ENCODE data around the gene ATG4D. TPM values are rescaled to one million over a fixed set of nuclear protein-coding genes. Genes with fewer than 3 reads are reported as not detected.

ATG4D gene
- total RNA-seq, 1 experiment from 2014 or later = 59.4 TPM

- peaks cover 26% of the 10 kb centered on the region for H3K4me1 Mint-ChIP-seq
- no peaks in the 10 kb centered on the region for H3K36me3 Mint-ChIP-seq
- peaks cover 40% of the 10 kb centered on the region for H3K27me3 Mint-ChIP-seq (ENCODE audit: low read depth)
- no peak overlapping the region for H3K4me3 Mint-ChIP-seq
- no peak overlapping the region for H3K27ac Mint-ChIP-seq
- TF ChIP-seq E2F5 (CRISPR knock-in tag; IDR thresholded peaks at IDR 0.05) (no peak), GTF2I (CRISPR knock-in tag; conservative IDR thresholded peaks at IDR 0.05) (no peak), HMGA2 (CRISPR knock-in tag; IDR thresholded peaks at IDR 0.05) (no peak), NFE2L1 (CRISPR knock-in tag; IDR thresholded peaks at IDR 0.05) (no peak), KAT7 (CRISPR knock-in tag; IDR thresholded peaks at IDR 0.05; ENCODE audit: borderline replicate concordance) (no peak), NFYB (CRISPR knock-in tag; conservative IDR thresholded peaks at IDR 0.05; ENCODE audit: low read depth) (no peak), SOX15 (CRISPR knock-in tag; IDR thresholded peaks at IDR 0.05) (no peak), JUN (CRISPR knock-in tag; IDR thresholded peaks at IDR 0.05) (no peak), RELA (CRISPR knock-in tag; IDR thresholded peaks at IDR 0.05; ENCODE audit: borderline replicate concordance) (no peak), CBFB (CRISPR knock-in tag; IDR thresholded peaks at IDR 0.05; ENCODE audit: low read depth) (no peak)
- DNase-seq (ENCODE audit: low spot score) (no peak), ATAC-seq (no peak)
- no peaks in the 10 kb centered on the region for H3K9me3 Mint-ChIP-seq
- POLR2A ChIA-PET = interaction anchor here (0.6 to 1.1 kb wide), 2 partner anchors 13 to 47 kb away, joined by 3 to 4 read pairs; no protein-coding TSS in a partner anchor
- CTCF ChIA-PET = interaction anchor here (0.7 to 4.4 kb wide), 4 partner anchors 10 to 31 kb away, joined by 3 to 15 read pairs (median 12); no protein-coding TSS in a partner anchor
Observed at GRCh38 chr19:10520652-10521318, 22.9 kb upstream of the ATG4D start.

GRCh38 chr19:10521461-10522171 lies 22.1 kb upstream of the ATG4D start:
- H3K27me3 Mint-ChIP-seq (ENCODE audit: low read depth) = peaks cover 32% of the 10 kb centered on the region
- POLR2A ChIA-PET = no interaction called here
- H3K27ac Mint-ChIP-seq = no peak overlapping the region
- H3K4me3 Mint-ChIP-seq = no peak overlapping the region
- no peak for ATAC-seq
- H3K36me3 Mint-ChIP-seq = no peaks in the 10 kb centered on the region
- DNase-seq (ENCODE audit: low spot score) = no peak
- no peaks in the 10 kb centered on the region for H3K9me3 Mint-ChIP-seq
- CTCF ChIA-PET = interaction anchor here (1.1 to 2.0 kb wide), 2 partner anchors 11 to 178 kb away, joined by 6 to 8 read pairs; no protein-coding TSS in a partner anchor
- H3K4me1 Mint-ChIP-seq = peaks cover 23% of the 10 kb centered on the region
- TF ChIP-seq ZNF138 (CRISPR knock-in tag; conservative IDR thresholded peaks at IDR 0.05) (no peak), TP53 (CRISPR knock-in tag; IDR thresholded peaks at IDR 0.05) (no peak), MAX (CRISPR knock-in tag; IDR thresholded peaks at IDR 0.05) (no peak), ZNF317 (CRISPR knock-in tag; IDR thresholded peaks at IDR 0.05; ENCODE audit: borderline replicate concordance, low read depth) (no peak), IRF2 (CRISPR knock-in tag; IDR thresholded peaks at IDR 0.05; ENCODE audit: borderline replicate concordance, low read depth) (no peak), CDX4 (CRISPR knock-in tag; IDR thresholded peaks at IDR 0.05; ENCODE audit: borderline replicate concordance) (no peak), ZBTB21 (CRISPR knock-in tag; IDR thresholded peaks at IDR 0.05; ENCODE audit: borderline replicate concordance) (no peak), FOXP1 (CRISPR knock-in tag; IDR thresholded peaks at IDR 0.05; ENCODE audit: borderline replicate concordance) (no peak), AFF4 (CRISPR knock-in tag; IDR thresholded peaks at IDR 0.05; ENCODE audit: borderline replicate concordance) (no peak), HMGXB4 (CRISPR knock-in tag; IDR thresholded peaks at IDR 0.05) (no peak)
